AG09309 (cell line): ENCODE results near the gene ZNF543.
"Not testable (repeated sequence)": the region's sequence is repeated elsewhere in the genome, so short reads cannot be mapped to it uniquely, and the experiment has no call there.

ENCODE experiments used
- DNase-seq: peaks from one replicate; pipeline ENCODE4 v3.0.0-alpha.2; 2010; ENCODE audit warnings: low read depth
- H3K4me3 ChIP-seq: 2 replicates; pipeline ENCODE4 v1.5.1; 2011; ENCODE audit warnings: mild to moderate bottlenecking, low read depth, low read length, moderate library complexity; ENCODE audit not compliant: control insufficient read depth
- CTCF ChIP-seq: IDR thresholded peaks from 2 replicates; pipeline ENCODE4 v1.5.1; 2011; ENCODE audit warnings: mild to moderate bottlenecking, low read depth, low read length, inconsistent platforms; ENCODE audit not compliant: insufficient read depth, control insufficient read depth; ENCODE audit errors: missing control alignments

ZNF543 gene

GRCh38 chr19:57359300-57359699 lies 39.0 kb downstream of the ZNF543 start:
- TF ChIP-seq CTCF = no peak
- H3K4me3 ChIP-seq = no peak overlapping the region
- no peak for DNase-seq

- H3K4me3 ChIP-seq = no peak overlapping the region
- no peak for DNase-seq
Observed at GRCh38 chr19:57362419-57362818, 42.1 kb downstream of the ZNF543 start.

GRCh38 chr19:57362997-57363687 lies 42.9 kb downstream of the ZNF543 start, which contains the start of the genes TRAPPC2B and ZNF547:
TSS of gene TRAPPC2B (plus strand) at chr19:57363551. CDS start at chr19:57364834, 1,283 bp downstream.
TSS of gene ZNF547 (plus strand) at chr19:57363551. CDS start at chr19:57368556, 5,005 bp downstream.
- no peak for TF ChIP-seq CTCF
- H3K4me3 ChIP-seq = peak within 1 kb of the TSS; percentile 63
- peak; percentile 97 for DNase-seq

More at GRCh38 chr19:57362419-57362818, 42.1 kb downstream of the ZNF543 start:
- TF ChIP-seq CTCF = no peak

- TF ChIP-seq CTCF = no peak
- DNase-seq = no peak
- peak overlapping the region; percentile 63 for H3K4me3 ChIP-seq
Observed at GRCh38 chr19:57363688-57364181, 43.5 kb downstream of the ZNF543 start.

GRCh38 chr19:57366776-57367175 lies 46.5 kb downstream of the ZNF543 start:
- no peak for DNase-seq
- H3K4me3 ChIP-seq = no peak overlapping the region
- TF ChIP-seq CTCF = no peak

GRCh38 chr19:57374179-57374578 lies 53.9 kb downstream of the ZNF543 start:
- no peak for TF ChIP-seq CTCF
- no peak overlapping the region for H3K4me3 ChIP-seq
- DNase-seq = no peak

GRCh38 chr19:57374647-57375046 lies 54.4 kb downstream of the ZNF543 start:
- H3K4me3 ChIP-seq = not testable (repeated sequence)

More at GRCh38 chr19:57374647-57375046, 54.4 kb downstream of the ZNF543 start:
- DNase-seq = not testable (repeated sequence)
